NCI-H2107 (cell line): ENCODE measurements around the gene ADK.
"Not testable (repeated sequence)": the region's sequence is repeated elsewhere in the genome, so short reads cannot be mapped to it uniquely, and the experiment has no call there.

Source experiments
- DNase-seq: peaks from one replicate; lab custom pipeline; 2025; lab: John Stamatoyannopoulos, UW

ADK gene

DNA sequence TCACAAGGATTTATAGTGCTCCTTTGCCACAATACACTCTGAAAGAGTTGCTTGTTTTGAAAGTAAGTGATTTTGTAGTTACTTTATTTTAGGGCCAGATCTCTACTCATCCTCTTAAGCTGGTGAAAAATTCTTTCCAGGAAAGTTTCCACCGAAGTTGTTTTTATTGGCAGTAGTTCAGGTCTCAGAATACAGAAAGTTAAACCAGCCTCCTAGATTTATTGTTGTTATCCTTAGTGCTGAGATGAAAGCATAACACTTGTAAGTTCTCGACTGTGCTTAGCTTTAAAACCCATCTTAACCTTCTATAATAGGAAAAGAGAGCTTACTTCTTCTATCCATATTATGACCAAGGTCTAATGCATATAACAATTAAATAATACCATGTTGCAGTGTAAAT, 5.9 kb upstream of the ADK start:
- DNase-seq: no peak

DNA sequence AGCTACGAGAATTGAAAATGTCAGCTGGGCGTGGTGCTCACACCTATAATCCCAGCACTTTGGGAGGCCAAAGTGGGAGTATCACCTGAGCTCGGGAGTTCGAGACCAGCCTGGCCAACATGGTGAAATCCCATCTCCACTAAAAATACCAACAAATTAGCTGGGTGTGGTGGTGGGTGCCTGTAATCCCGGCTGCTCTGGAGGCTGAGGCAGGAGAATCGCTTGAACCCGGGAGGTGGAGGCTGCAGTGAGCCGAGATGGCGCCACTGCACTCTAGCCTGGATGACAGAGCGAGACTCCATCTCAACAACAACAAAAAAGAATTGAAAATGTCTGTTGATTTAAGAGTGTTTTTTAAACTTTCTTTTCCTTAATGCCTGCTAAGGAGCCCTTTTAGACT, 4.0 kb upstream of the ADK start:
- not testable (repeated sequence) for DNase-seq

DNA sequence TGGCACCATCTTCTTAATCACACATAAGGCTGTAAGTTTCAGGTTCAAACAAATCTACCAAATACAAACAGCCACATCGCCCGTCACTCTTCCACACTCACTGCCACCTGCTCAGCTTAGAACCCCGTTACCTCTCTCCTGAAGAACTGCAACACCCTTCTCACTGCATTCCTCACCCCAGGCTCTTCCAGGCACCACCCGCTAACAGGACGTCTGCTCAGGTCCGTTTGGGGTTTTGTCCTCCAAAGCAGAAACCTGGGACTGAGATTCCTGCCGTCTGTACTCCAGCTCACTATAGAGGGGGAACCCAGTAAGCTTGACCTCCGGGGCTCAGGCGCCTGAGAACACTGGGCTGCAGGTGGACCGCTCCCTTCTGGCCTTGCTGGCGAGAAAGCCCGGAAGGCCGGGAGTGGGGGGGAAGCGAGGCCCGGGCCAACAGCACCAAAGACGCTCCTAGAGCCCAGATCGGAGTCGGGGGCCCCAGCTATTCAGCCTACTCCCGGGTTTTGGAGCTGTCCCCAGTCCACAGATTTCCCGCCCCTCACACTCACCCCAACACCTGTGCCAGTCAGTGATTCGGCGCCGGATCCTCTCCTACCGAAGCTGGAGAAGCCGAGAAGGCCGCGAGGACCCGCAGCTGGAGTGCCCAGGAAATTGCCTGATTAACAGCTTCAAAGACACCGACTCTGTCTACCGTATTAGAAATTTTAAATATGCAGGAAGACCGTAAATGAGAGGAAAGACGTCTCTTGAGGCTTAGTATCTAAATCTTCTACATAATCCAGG, 624 bp upstream of the ADK start, which contains the start of gene AP3M1:
Gene AP3M1, minus strand, starts transcription at position 625 of the 786 bp plus-strand sequence. CDS start 12,449 bp downstream, outside the sequence.
- DNase-seq: peak; percentile 84

DNA sequence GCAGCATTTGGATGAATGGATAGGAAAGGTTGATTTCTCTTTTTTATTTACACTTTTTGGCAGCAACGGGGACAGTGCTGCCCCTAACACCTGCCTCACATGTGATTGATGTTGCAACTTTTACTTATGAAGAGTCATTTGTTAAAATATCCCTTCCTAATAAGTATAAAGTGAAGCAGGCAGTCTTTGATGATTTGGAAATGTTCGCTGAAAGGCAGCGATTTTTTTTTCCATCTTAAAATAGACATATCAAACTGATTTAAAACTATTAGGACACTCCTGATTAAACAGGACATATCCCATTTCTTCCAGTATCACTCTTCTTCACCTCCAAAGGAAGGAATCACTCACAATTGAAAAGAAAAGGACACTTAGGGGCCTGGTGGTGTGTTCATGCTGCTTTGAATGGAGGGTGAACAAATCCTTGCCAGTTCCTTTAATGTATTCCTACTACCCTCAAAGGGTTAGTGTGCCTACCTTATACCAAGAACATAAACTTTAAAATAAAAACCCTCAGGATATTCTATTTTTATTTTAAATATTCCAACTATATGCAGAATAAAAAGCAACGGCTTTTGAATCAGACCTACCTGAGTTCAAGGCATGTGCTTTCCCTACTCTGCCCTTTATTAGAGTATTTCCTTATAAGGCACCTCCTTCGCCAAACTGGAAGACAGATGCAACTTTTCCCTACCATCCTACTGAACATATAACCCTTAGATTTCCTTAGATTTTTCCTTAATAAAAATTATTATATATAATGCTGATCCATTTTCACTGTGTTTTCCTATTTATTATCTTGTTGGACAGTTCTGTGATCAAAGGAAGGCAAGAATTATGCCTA, 1.1 kb downstream of the ADK start:
- no peak for DNase-seq

DNA sequence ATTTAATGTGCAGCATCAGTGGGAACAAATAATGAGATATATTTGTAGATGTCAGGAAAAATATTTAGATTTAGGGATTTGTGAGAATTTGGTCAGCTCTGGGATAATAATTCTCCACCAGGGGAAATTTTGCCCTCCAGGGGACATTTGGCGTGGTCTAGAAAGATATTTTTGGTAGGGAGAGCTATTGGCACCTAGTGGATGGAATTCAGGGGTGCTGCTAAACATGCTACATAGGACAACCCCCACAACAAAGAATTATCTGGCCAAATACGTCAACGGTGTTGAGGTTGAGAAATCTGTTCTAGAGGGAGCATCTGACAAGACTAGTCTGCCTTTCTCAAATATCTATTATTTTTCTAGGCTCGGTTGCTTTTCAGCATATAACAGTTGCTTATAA, 2.1 kb downstream of the ADK start:
- no peak for DNase-seq

DNA sequence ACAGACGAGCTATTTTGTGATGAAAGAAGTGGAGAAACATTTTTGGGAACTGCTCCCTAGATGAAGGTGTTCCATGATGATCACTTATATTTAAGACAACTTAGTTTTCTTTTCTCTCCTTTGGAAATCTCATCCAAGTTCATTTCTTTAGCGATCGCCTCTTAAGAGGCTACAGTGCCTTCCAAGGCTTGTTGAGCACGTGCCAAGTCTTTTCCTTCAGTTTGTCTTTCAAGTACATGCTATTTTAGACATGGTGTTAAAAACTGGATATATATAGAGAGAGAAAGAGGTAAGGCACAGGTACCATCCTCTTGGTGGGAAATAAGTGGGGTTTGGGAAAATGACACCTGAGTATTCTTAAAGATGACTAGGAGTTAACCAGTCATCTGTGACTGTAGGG, 2.7 kb downstream of the ADK start:
- no peak for DNase-seq

DNA sequence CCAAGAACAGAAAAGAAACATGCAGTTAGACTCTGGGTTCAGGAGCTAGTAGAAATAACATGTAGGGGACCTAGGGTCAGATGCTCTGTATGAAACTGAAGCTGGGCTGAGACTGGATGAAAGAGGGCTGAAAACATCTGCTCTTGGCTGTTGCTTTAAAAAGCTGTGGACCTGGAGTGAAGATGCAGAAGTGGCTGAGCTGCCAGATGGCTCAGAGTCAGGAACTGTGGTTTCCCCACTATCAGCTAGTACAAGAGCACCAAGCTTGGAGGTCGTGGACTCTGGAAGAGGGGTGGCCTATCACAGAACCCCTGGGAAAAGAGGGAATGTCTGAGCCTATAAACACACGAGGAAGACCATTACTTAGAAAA, 5.9 kb downstream of the ADK start:
- no peak for DNase-seq

DNA sequence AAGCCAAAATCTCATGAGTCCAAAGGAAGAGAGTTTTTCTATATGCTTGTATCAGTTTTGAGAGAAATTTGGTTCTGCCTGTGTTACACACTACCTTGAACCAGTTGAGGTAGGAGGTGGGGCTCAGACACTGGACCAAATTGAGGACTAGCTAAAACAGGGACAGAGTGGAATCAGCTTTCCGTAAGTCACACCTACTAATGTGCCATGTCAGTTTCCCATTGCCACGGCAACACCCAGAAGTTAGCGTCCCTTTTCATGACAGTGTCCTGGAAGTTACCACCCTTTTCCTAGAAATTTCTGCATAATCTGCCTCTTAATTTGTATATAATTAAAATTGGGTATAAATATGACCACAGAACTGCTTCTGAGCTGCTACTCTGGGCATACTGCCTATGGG, 9.0 kb downstream of the ADK start:
- no peak for DNase-seq

DNA sequence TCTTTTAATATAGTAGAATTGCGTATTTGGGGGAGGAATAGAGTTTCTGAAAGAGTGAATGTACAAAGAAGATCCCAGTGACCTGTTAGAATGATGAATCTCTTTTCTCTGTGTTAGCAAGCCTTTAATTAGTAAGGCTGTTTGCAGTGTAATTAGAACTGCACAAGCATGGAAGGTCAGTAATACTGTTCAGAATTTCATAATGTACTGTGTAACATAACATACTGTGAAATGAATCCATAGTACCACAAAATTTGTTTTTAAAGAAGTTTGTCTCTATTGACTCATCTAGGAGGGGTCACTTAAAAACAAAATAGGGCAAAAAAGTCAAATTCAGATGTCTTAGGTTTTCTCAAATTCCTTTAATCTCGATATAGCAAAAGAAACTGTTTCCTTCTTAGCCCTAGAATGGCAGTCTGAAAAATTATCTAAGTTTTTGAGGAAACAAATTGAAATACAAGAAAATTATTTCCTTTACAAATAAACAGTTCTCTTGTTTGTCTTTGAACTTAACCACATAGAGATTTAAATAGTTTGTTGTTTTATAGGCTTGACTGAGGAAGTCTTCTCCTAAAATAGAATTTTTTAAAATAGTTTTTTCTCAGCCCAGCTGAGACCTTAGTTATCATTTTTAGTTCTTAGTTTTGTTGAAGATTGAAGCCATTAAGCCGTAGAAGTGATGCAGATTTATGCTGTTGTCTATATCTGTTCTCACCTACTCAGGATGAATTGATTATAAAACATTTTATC, 12.5 kb downstream of the ADK start:
- no peak for DNase-seq

DNA sequence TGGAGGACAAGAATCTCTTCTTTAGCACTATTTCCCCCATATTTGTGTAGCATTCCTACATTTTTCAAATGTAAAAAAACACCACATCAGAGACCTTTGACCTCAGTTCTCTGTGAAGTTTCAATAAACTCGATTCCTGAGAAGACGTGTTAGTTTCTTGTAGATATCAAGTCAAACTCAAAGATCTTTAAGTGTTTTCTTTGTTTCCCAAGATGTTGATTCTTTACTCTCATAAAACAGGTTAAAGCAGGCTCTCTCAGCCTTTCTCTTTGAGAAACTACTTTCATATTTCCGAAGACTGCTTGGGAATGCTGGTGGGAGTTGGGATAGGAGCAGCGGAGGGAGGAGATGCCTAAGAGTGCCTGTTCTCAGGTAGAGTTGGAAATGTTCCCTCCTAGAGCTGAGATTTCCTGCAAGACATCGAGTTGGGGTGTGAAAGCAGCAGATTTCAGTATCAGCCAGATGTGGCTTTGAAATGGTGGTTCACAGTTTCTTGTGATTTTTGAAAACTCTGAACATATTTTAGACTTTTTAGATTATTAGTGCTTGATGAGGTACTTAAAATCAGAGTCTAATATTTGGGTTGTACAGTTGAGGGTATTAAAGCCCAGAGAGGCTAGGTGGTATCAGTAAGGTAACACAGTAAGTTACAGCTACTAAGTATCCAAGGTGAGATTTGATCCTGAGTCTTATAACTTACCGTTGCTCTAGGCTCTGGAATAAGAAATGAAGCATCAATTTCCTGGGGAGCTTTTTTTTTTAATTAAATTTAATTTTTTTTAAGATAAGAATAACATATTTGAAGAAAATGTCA, 13.9 kb downstream of the ADK start:
- no peak for DNase-seq

DNA sequence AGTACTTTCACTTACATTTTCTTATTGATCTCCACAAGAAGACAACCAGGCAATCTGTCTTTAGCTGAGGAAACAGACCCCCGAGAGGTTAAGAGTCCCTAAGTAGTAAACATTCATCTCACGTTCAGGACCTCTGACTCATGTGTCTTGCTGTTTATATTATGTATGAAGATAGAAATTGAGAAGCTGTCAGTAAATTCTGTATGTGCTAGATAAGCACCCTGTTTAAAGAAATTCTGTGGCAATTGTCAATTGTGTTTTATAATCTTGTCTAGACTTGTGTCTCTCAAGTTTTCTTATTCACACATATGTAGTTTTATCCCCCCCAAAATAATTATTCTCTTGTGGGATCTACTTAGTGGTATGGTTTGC, 14.5 kb downstream of the ADK start:
- DNase-seq: no peak

DNA sequence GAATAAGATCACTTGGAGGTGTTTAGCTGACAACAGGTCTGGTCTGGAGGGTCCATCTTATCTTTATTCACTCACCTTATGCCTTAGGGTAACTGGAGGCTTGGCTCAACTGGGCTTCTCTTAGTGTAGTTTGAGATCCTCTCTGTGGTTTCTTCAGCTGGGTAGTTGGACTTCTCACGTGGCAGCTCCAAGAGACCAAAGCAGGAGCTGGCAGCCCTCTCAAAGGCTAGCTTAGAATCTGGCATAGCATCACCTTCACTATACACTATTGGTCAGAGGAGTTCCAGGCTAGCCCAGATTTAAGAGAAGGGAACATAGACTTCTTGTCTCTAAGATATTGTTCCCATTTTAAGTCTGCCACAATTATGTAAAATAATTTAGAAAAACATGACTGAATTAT, 16.4 kb downstream of the ADK start:
- DNase-seq: no peak

DNA sequence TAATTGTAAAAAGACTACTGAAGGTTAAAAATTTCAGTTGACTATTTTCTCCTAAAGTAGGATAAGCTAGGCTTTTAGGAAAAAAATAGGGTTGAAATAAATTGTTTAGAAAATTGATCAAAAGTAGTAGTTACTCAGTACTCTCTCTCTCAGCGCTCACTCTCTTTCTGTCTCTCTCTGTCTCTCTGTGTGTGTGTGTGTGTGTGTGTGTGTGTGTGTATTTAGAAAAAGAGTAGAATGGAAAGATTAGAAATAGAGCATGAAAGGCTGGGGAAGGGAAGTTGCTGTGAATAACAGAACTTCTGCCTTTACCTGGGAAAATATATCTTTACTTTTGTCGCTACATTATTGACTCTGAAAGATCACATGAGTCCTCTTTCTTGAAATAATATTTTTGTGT, 20.6 kb downstream of the ADK start:
- no peak for DNase-seq

DNA sequence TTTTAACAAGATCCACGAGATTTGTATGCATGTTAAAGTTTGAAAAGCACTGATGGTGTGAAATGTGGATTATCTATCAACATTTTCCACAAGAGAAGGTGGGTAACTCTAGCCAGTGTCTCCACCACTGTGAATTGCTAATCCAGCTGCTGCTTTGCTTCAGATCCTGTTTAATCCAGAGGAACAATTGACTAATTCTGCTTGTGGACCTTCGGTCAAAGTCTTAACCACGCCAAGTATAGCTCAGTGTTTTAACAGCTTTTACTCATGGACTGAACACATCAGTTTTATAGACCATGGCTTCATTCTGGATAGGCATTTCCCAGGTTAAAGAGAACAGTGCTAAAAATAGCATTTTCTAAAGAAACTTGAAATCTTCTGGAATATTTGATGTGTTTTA, 23.5 kb downstream of the ADK start:
- no peak for DNase-seq

DNA sequence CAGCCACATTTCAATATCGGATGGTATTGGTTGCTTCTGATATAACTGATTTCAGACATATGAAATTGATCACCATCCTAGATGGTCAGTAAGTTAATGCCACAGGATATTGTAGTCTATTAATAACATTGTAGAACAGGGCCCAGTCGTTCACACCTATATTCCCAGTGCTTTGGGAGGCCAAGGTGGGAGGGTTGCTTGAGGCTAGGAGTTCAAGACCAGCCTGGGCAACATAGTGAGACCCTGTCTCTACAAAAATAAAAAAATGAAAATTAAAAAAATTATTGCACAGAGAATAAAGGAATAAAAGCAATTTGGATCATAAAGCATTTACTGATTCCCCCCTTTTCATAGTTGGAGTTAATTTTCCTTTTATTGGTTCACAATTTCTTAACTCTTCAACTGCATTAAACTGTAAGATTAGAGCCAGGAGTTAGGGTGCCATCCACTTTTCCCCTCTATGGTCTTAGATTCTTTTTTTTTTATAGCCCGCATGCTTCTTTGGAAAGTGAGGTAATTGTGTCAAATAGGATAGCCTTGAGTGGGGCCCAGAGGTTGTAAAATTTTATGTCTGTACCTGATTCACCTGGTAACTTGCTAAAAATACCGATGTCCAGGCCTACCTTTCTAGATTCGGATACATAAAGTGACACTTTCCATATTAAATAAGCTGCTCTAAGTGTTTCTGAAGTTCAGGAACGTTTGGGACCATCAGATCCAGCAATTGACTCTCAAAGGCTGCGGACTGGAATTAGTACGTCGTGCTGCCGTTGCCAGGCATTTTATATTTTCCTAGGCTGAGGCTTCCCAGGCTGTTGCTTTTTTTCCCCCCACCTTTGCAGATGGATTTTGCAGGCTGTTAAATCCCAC, 24.7 kb downstream of the ADK start:
- no peak for DNase-seq

DNA sequence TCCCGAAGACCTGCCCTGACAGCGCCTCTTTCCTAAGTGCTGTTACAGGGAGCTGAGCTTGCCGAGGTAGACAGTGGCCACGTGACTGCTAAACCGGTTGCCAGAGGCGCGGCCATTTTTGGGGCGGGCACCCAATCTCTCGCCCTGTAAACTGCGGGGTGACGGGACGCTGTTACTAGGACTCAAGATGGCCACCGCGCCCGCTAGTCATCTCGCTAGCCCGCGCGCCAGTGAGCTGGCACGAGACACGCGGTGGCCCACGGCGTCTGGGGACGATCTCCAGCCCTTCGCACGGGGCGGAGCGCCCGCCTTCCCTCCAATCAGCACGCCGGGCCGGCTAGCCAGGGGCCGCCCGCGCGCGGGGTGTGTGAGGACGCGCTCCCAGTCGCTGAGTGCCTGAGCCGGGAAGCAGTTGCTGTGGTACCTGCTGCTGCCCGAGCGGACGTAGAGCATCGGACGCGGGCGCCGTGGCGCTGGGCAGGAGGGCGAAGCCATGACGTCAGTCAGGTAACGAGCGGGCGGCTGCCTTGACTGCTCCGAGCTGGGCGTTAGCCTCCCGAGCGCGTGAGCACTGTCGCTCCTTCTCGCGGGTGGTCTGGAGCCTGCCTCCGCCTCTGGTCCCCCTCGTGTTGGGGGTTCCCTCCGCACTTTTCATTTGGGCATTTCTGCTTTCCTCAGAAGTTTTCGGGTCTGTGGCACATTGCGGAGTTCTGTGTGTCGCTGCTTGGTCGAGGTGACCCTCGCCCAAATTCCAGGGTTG, 25.5 kb downstream of the ADK start:
- DNase-seq: peak; percentile 86

DNA sequence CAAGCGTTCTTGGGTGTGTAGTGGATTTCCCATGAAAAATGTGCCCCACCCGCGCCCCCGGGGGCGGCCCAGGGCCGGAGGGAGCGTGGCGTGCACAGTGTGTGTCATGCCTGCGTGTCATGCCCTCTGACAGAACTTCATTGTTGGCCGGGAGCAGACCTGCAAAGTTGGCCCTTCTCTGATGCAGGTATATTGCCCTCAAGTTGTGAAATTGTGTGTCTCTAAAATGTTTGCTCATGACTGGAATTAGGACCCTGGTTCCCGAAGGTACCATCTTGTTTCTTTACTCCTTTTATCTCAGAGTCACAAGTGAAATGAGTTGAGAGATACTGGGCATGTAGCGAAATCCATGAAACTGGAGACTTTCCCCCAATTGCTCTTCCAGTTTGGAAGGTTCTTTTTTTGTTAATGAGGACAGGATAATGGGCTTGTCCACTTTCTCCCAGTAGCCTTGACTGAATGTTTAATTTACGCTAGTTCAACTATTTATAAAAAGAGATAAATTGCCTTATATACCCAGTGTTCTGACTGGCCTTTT, 26.2 kb downstream of the ADK start:
- DNase-seq: no peak

DNA sequence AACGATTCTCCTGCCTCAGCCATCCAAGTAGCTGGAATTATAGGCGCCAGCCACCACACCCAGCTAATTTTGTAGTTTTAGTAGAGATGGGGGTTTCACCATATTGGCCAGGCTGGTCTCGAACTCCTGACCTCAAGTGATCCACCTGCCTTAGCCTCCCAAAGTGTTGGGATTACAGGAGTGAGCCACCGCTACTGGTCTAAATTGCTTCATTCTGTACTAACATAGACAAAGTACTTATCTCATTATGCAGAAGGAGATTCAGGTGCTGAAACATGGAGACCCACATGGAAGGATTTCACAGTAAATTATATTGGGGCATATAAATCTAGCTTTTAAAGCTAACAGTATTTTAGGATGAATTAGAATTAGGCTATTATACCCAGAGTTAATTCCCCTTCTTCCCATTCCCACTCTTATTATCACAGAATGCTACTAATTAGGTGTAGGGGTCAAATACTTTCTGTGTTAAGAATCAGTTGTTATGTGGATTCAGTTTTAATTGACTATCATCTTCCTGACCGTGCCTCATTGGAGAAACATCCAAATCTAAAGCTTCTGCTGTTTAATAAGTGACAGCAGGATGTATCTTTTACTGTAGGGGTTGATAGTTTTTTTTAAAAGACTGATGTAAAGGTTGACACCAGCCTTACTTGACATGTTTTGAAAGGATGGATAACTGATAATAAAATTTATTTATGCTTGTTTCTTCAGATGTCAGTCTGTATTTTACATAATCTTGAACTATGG, 27.2 kb downstream of the ADK start:
- no peak for DNase-seq

DNA sequence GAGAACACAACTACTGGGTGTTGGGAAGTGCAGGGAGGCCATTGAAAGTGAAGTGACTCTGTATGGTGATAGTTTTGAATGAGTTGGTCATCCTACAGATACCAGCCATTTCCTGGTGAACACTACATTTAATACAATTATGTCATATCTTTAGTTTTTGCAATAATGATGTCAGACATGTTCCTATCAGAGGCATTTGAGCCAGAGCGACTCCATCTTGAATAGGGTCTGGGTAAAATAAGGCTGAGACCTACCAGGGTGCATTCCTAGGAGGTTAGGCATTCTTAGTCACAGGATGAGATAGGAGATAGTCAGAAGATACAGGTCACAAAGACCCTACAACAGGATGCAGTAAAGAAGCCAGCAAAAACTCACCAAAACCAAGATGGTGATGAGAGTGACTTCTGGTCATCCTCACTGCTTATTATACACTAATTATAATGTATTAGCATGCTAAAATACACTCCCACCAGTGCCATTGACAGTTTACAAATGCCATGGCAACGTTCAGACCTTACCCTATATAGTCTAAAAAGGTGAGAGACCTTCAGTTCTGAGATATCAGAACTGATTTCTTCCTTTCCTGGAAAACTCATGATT, 28.2 kb downstream of the ADK start:
- DNase-seq: no peak
